SK-N-DZ (cell line): ENCODE data around the gene KMT2E.

Experiments
- DNase-seq: peaks from one replicate; pipeline ENCODE4 v3.0.0-alpha.2; 2015; ENCODE audit warnings: low spot score

Gene KMT2E

DNA sequence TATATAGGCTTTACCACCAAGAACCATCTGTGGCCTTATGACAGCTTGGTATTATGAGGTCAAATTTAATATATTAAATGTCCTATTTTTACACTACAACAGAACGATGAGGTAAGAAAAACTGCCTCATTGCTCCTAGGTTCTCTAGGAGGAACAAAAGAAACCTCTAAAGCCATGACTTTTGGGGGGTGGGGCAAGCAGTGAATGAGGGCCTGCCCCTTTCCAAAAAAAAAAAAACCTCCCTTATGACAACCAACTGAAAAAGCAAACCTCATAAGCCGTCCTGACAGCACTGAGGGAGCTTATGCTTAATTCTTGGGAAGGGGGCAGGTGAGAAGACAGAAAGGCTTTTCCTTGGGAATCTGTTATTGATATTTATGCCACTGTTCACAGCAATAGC, 116.6 kb downstream of the KMT2E start:
- no peak for DNase-seq

DNA sequence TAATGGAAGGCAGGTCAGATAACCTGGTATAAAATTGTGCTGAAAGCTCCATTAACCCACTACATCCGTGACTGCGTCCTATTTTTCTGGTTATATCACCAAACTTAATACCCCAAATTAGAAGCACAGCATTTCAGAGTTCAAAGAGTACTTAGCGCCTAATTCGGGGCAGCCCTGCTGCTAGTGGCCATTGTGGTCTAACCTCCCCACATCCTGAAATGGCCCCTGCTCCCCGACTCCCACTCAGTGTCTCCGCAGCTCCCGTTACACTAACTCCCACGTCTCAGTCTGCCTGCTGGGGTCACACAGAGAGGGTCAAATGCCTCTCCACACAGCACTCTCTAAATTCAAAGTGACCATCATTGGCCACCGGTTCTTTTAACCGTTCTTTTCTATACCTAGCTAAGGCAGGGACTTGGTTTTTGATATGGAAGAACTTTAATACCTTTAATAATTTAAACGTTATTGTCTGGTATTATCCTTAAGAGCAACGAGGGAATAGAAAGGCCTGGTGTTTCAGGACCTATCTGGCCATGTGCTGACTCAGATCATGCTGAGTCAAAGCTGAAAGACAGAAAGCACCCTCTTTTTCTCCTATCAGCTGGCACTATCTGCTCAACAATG, 117.1 kb downstream of the KMT2E start:
- no peak for DNase-seq

DNA sequence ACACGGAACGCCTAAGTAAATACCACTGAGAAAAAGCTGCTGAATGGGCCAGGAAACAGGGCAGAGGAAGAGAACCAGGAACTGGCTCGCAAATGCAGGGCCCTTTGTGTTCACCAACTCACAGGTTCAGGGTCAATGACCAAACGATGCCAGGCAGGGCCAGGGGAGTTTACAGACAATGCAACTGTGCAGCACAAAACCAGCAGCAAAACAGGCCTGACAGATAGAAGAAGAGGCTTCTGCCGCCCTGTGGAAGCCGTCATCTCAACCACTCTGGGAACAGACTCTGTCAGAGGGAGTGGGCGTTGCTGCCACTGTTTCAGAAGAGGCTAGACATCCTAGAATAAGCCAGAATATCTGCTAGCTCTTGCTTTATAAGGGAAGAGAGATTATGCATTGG, 117.9 kb downstream of the KMT2E start:
- DNase-seq: no peak

DNA sequence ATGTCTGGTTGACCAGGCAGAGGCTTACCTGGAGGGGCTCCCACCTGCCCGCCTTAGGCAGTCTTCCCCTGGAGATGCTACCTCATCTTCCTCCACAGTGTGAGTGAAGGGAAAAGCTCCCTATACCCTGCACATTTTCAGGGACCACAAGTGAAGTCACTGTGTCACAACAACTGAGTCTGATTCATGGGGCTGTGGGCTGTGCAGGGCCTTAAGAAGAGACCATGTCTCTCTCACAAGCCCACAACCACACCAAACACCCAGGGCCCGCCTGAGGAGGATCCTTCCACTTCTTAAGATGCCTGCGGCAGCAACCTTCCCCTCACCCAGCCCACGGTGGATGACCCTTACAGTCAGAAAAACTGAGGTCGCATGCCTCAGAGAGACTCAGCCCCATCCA, 118.3 kb downstream of the KMT2E start:
- no peak for DNase-seq

DNA sequence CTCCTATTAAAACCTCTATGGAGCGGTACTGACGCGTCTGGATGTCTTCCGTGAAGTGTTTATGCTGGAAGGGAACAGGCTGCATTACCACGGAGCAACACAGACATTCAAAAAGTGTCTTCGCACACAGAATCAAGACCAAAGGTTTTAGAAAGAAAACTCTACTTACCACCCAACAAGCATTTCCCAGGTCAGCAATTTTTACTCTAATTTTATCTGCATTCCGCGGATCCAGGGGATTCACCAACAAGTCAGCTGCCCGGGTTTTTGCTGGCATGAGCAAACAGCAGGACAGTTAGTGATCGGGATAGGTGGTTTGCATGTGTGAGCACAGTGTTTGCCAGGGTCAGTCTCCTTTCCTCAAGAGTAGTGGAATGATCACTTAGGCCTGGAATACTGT, 118.8 kb downstream of the KMT2E start:
- DNase-seq: no peak

DNA sequence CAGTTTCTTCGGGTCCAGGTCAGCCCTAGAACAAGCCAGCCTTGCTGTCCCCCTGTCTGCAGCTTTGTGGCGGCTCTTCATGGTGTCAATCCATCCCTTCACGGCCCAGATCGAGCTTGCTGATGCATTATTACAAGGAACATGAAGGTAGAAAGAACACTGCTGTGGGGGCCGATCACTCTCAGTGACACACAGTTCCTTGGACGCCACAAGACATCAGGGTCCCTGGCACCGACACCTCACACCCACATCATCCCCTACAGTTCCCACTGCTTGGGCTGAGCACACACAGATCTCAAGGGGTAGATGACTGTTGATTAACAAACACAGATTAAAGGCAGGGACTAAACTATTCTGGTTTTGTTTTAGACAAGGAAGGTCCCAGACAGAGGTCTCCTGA, 119.4 kb downstream of the KMT2E start:
- no peak for DNase-seq

DNA sequence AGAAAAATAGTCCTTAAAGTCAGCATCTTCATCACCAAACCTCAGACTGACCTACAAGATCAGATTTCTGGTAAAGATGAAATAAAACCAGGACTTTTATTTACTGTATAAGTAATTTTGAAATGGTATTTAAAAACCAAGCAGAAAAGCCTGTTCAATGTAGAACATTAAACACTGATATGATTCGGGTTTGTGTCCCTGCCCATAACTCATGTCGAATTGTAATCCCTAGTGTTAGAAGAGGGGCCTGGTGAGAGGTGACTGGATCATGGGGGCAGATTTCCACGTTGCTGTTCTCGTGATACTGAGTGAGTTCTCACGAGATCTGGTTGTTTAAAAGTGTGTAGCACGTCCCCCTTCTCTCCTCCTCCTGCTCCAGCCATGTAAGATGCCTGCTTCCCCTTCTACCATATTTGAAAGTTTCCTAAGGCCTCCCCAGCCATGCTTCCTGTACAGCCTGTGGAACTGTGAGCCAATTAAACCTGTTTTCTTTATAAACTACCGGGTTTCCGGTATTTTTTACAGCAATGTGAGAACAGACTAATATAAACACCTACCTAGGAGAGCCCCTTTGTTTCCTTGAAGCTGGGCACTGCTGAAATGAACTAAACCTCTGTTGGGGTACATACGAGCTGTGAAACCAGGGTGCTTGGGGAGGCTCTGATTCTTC, 120.1 kb downstream of the KMT2E start:
- DNase-seq: no peak

DNA sequence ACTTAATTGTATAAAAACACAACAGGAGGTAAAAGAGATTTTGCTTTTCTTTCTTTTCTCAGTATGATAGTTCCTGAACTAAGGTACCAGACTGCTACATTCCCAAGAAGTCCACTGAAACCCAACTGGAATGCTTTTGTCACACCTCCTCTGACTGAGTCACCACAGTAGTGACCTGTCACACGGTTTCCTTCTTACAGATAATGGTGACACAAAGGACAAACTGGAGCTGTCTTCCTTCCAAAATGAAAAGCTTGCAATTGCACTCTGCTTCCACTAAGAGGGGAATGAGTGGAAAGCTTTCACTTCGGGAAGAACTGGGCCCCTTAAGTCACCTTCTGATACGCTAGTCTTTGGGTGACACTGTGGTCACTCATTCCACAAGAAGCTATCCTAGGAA, 122.2 kb downstream of the KMT2E start:
- DNase-seq: no peak

DNA sequence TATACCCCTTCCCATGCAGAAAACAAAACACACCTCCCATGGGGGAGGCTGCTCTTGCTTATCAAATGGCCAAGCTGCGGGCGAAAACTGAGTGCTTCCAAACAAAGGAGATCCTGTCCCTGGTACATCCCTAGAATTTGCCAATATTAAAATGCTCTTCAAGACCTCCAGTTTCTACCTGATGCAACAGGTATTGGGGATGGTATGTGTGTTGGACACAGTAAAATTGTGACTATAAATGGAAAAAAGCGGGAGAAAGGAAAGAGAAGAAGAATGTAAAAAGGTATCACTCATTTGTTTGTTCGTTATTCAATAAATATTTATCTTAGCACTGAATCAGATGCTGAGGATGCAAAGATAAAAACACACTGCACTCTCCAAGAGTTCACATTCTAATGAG, 123.9 kb downstream of the KMT2E start:
- DNase-seq: no peak

DNA sequence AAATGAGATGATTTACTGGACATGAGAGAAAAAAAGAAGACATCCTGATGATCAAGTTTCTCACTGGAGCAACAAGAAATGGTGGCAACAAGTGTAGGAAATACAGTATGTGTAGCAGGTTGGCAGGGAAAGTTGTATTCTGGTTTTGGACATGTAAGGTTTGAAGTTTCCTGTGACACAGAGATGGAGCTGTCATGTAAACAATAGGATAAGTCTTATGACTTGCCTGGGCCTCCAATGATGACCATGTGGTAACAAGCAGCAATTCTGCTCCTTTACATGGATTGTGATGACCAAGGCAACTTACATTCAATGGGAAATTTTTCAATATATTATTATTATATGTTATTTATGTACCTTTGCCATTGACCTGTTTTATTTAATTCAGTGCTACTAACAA, 125.4 kb downstream of the KMT2E start:
- no peak for DNase-seq

DNA sequence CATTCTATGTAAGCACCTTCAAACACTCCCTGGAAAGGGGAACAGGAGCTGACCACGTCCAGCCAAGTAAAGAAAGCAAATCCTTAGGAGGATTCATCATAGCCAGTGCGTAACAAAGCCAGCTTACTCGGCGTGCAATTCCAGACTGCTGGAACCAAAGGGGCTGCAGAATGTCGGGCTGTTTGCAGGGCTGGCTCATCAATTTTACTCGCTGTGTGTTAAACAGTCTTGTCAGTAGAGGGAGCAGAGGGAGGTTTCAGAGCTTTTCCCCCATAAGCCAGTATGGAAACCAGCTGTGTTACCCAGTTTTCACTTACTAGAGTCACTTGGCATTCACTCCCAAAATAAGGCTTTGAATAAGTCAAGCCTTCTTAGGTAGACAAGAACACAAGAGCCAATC, 127.1 kb downstream of the KMT2E start:
- peak; percentile 6 for DNase-seq

DNA sequence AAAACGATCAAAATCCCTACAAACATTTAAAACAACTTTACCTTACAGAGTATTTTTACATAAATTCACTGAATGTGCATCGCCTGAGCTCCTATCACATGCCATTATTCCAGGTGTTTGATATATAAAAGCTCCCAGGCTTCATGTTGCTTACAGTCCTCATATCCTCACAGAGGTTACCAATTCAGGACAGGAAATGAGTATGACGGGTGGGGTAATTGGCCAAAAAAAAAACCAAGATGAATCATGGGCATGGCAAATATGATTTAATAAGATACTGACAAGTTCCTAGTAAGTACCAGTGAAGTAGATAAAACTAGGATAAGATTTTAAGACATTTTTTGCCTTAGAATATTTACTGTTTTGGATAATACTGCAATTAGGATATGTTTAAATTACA, 135.8 kb downstream of the KMT2E start:
- no peak for DNase-seq

DNA sequence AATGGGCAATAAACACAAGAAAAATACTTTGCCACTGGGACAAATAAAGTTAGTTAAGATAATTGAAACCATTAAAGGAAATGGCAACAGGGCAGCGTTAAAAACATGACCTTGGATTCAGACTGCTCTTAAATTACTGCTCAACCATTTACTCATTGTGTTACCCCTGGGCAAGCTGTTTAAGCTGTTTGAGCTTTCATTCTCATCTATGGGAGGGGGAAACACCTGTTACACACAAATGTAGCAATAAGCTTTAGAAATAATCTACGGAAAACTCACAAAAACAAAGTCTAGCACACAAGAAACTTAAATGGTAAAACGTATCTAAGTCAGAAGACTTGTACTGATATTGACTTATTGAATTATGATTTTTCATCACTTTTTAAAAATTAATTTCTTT, 137.1 kb downstream of the KMT2E start:
- DNase-seq: no peak

DNA sequence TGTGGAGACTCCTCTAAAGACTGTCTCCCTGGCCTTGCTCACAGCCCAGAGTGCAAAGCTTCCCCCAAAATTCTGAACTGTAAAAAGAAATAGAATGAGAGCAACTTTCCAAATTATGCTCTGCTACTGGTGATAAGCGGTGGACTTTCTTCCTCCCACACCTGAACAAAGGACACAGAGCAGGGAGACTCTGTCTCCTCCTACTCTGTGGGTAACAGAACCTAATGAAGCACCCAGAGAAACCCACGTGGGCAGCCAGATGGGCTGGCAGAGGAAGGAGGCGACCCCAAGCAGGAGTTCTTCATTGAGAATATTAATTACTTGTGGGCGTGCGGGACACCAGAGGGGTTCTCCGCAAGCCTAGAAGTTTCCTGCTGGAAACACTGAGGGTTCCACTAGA, 139.5 kb downstream of the KMT2E start:
- no peak for DNase-seq

DNA sequence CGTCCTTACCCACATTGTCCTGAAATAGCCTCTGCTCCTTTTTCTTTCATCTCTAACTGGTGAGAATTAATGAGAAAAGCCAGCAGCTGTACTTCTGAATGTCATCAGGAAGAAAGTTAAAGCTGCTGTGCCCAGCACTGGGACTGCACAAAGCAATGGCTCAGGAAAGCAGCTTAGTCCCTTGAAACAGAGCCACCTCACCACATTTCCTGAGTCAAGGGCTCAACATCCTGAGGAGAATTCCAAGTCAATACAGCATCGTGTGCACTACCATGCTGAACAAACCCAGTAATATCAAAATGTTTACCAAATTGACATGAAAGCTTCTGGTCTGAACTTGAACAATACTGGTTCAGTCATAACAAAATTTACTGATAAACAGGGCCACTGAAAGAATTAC, 140.1 kb downstream of the KMT2E start:
- DNase-seq: no peak

DNA sequence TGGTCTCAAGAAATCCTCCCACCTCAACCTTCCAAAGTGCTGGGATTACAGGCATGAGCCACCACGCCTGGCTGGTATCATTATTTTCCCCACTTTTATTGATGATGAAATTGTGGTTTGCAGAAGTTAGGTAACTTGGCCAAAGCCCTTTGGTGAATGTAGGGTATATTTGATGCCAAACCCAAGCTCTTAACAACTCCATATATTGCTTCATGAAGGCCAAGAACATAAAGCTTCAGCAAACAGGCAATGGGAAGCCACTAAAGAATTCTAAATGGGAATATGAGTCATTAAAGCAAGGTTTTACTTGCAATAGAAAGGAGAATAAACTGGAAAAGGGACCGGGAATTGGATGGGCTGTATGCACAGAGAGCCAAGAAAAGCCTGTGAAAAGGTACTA, 142.7 kb downstream of the KMT2E start:
- DNase-seq: no peak

DNA sequence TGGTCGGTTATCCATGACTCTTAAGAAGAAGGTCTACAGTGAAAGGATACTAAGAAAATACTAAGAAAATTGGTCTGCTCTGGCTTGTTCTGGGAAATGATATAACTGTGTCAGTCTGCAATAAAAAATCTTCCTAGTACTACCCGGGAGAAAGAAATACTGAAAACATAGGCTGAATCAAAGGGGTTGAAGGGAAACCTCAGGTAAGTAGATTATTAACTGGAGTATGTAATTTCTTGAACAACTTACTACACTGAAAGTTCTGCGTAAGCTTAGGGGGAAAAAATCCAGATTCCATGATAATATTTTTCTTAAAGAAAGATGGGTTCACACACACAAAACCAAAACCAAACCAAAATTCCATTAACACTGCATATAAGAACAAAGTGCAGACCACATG, 143.3 kb downstream of the KMT2E start:
- DNase-seq: no peak

DNA sequence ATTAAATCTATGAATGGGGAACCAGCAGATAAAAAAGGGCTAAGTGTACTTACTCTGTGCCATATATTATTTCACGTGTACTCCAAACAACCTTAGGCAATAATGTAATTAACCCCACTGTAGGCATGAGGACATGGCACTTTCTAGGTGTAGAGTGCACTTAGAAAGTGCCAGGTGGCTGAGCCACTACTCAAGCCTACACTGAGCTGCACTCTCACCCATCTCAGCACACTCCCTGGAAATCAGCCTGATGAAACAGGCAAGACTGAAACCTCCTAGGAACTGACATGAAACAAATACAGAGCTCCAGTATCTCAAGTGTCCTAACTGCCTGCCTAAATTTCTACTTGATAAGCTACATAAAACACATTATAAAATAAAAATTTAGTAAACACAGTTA, 147.4 kb downstream of the KMT2E start:
- DNase-seq: no peak
